Liver (tissue), 9 donors: ENCODE measurements around the gene TKTL1. TPM values are rescaled to one million over a fixed set of nuclear protein-coding genes. Genes with fewer than 3 reads are reported as not detected.

Experiments
- DNase-seq: peaks from one replicate; pipeline ENCODE4 v3.0.0-alpha.2; 2017; ENCODE audit warnings: low spot score
- H3K27ac ChIP-seq, 2 donors: one replicate each; pipeline ENCODE4 v1.7.0; 2013; ENCODE audit warnings: inconsistent platforms in 2 of 2, low read length in 2 of 2, control low read depth in 1 of 2, low read depth in 1 of 2, mild to moderate bottlenecking in 1 of 2
- H3K27me3 ChIP-seq, 4 donors: one replicate each; pipeline versions ENCODE4 v1.6.1 to v1.7.0; 2013; ENCODE audit warnings: low read length in 3 of 4, inconsistent platforms in 1 of 4, mild to moderate bottlenecking in 1 of 4, moderate library complexity in 1 of 4; ENCODE audit not compliant: control insufficient read depth in 4 of 4, insufficient read depth in 4 of 4
- H3K36me3 ChIP-seq, 4 donors: one replicate each; pipeline versions ENCODE4 v1.6.1 to v1.7.0; 2013; ENCODE audit warnings: low read length in 3 of 4, mild to moderate bottlenecking in 3 of 4, low read depth in 1 of 4, moderate library complexity in 1 of 4; ENCODE audit not compliant: control insufficient read depth in 4 of 4, insufficient read depth in 3 of 4
- H3K4me1 ChIP-seq, 4 donors: one replicate each; pipeline versions ENCODE4 v1.6.1 to v1.7.0; 2013; ENCODE audit warnings: low read length in 3 of 4, mild to moderate bottlenecking in 3 of 4, moderate library complexity in 1 of 4; ENCODE audit not compliant: control insufficient read depth in 4 of 4, insufficient read depth in 4 of 4
- H3K4me3 ChIP-seq, 3 donors: one replicate each; pipeline versions ENCODE4 v1.6.1 to v1.7.0; 2013; ENCODE audit warnings: low read length in 3 of 3, control low read depth in 1 of 3, low read depth in 1 of 3, mild to moderate bottlenecking in 1 of 3
- H3K9ac ChIP-seq, 2 donors: one replicate each; pipeline ENCODE4 v1.7.0; 2013; ENCODE audit warnings: low read length in 2 of 2, mild to moderate bottlenecking in 2 of 2, moderate library complexity in 2 of 2, control low read depth in 1 of 2, low read depth in 1 of 2
- H3K9me3 ChIP-seq, 4 donors: one replicate each; pipeline versions ENCODE4 v1.6.1 to v1.7.0; 2013; ENCODE audit warnings: low read length in 3 of 4; ENCODE audit not compliant: control insufficient read depth in 4 of 4
- EGR1 ChIP-seq, 2 donors: IDR thresholded peaks; 2 replicates each; pipeline ENCODE4 v1.6.1; 2016 to 2018; ENCODE audit warnings: antibody characterized with exemption in 2 of 2, low read depth in 2 of 2
- FOXA1 ChIP-seq: IDR thresholded peaks from 2 replicates; pipeline ENCODE4 v1.6.1; 2016; ENCODE audit warnings: antibody characterized with exemption
- FOXA2 ChIP-seq: IDR thresholded peaks from 2 replicates; pipeline ENCODE4 v1.6.1; 2016; ENCODE audit warnings: antibody characterized with exemption
- GABPA ChIP-seq, 2 donors: IDR thresholded peaks in 1 of 2; conservative IDR thresholded peaks in 1 of 2; 2 replicates each; pipeline ENCODE4 v1.6.1; 2016; ENCODE audit warnings: antibody characterized with exemption in 2 of 2, mild to moderate bottlenecking in 1 of 2, moderate library complexity in 1 of 2
- HNF4A ChIP-seq, 2 donors: conservative IDR thresholded peaks; 2 replicates each; pipeline ENCODE4 v1.6.1; 2016; ENCODE audit warnings: antibody characterized with exemption in 2 of 2, mild to moderate bottlenecking in 2 of 2
- HNF4G ChIP-seq: IDR thresholded peaks from 2 replicates; pipeline ENCODE4 v1.6.1; 2016; ENCODE audit warnings: antibody characterized with exemption
- JUND ChIP-seq, 2 donors: IDR thresholded peaks; 2 replicates each; pipeline ENCODE4 v1.6.1; 2016; ENCODE audit warnings: antibody characterized with exemption in 2 of 2
- MAX ChIP-seq: IDR thresholded peaks from 2 replicates; pipeline ENCODE4 v1.6.1; 2016; ENCODE audit warnings: antibody characterized with exemption
- NR2F2 ChIP-seq: IDR thresholded peaks from 2 replicates; pipeline ENCODE4 v1.6.1; 2016; ENCODE audit warnings: antibody characterized with exemption
- RAD21 ChIP-seq, 2 donors: IDR thresholded peaks; 2 replicates each; pipeline ENCODE4 v1.6.1; 2016; ENCODE audit warnings: antibody characterized with exemption in 2 of 2, mild to moderate bottlenecking in 2 of 2
- REST ChIP-seq: IDR thresholded peaks from 2 replicates; pipeline ENCODE4 v1.6.1; 2016; ENCODE audit warnings: antibody characterized with exemption, mild to moderate bottlenecking
- RXRA ChIP-seq, 2 donors: IDR thresholded peaks; 2 replicates each; pipeline ENCODE4 v1.6.1; 2017 to 2018; ENCODE audit warnings: antibody characterized with exemption in 2 of 2, mild to moderate bottlenecking in 1 of 2
- SP1 ChIP-seq: IDR thresholded peaks from 2 replicates; pipeline ENCODE4 v1.6.1; 2018; ENCODE audit warnings: antibody characterized with exemption, mild to moderate bottlenecking
- TAF1 ChIP-seq: conservative IDR thresholded peaks from 2 replicates; pipeline ENCODE4 v1.6.1; 2016; ENCODE audit warnings: antibody characterized with exemption, mild to moderate bottlenecking
- YY1 ChIP-seq: IDR thresholded peaks from 2 replicates; pipeline ENCODE4 v1.6.1; 2016; ENCODE audit warnings: antibody characterized with exemption, mild to moderate bottlenecking
- ZBTB33 ChIP-seq: IDR thresholded peaks from 2 replicates; pipeline ENCODE4 v1.6.1; 2016; ENCODE audit warnings: antibody characterized with exemption
- WGBS: extraction: QIAGEN DNeasy Blood & Tissue Kit; methylation state at CpG from one replicate; pipeline ENCODE4 v1.1.7; 2013; 5-methylcytosine and 5-hydroxymethylcytosine counted together
- polyA plus RNA-seq, 2 donors: library from polyadenylated mRNA; stranded (reverse) in 1 of 2; unstranded in 1 of 2; fragments of 200-250 nt in 1 of 2; fragments of >200 nt in 1 of 2; fragmentation: Nextera tagmentation in 1 of 2; extraction: Ambion mirVana in 1 of 2; gene quantifications; one replicate each; pipeline versions ENCODE4 v1.2.1 to v1.2.3, GENCODE V29; 2013 to 2015
- total RNA-seq, 2 donors: library from RNA; depleted of rRNA; stranded (reverse); fragments of >200 nt; gene quantifications; one replicate each; pipeline ENCODE4 v1.2.3, GENCODE V29; 2014
- TF ChIP-seq, protein P1 (sequence below): IDR thresholded peaks from 2 replicates; pipeline ENCODE4 v1.6.1; 2016; ENCODE audit warnings: antibody characterized with exemption
- TF ChIP-seq, protein P2 (sequence below): fragments of 150-350 bp; IDR thresholded peaks from 2 replicates; pipeline ENCODE4 v1.5.1; 2017; ENCODE audit warnings: improper control_type of control experiment, low read depth, low read length; ENCODE audit not compliant: missing input control
- donor health status: healthy.
- donor health status: healthy.
- donor health status: healthy.
- donor health status: healthy.
- donor health status: healthy.

The TKTL1 gene
- total and polyA plus RNA-seq, 4 donors, result under 0.01 TPM; not detected in 3

GRCh38 chrX:154357205-154357604 lies 61.6 kb downstream of the TKTL1 start:
- H3K4me3 ChIP-seq, result no peak overlapping the region
- DNase-seq, result no peak
- H3K36me3 ChIP-seq, result peaks cover 0 to 7% (median 3%) of the 10 kb centered on the region in 4 donors
- 95% methylated on average over 27 of the region's 27 CpGs for WGBS
- H3K27ac ChIP-seq, result no peak overlapping the region
- TF ChIP-seq, protein P1, sequence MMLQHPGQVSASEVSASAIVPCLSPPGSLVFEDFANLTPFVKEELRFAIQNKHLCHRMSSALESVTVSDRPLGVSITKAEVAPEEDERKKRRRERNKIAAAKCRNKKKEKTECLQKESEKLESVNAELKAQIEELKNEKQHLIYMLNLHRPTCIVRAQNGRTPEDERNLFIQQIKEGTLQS, result no peak
- no peak for TF ChIP-seq NR2F2
- TF ChIP-seq ZBTB33, result no peak
- no peak for TF ChIP-seq REST
- no peak for TF ChIP-seq FOXA1
- no peak for TF ChIP-seq GABPA (IDR thresholded peaks at IDR 0.05 in 1 of 2, conservative IDR thresholded peaks at IDR 0.05 in 1 of 2)
- H3K4me1 ChIP-seq, result peaks cover 3 to 19% (median 8%) of the 10 kb centered on the region in 4 donors
- H3K9ac ChIP-seq, result no peak overlapping the region
- H3K9me3 ChIP-seq, result no peaks in the 10 kb centered on the region
- no peaks in the 10 kb centered on the region for H3K27me3 ChIP-seq

- peaks cover 0 to 7% (median 3%) of the 10 kb centered on the region in 4 donors for H3K36me3 ChIP-seq
- 93% methylated on average over 11 of the region's 11 CpGs for WGBS
Observed at GRCh38 chrX:154358011-154358410, 62.4 kb downstream of the TKTL1 start.

More at GRCh38 chrX:154358011-154358410, 62.4 kb downstream of the TKTL1 start:
- Histone ChIP-seq H3K27me3 (no peaks in the 10 kb centered on the region), H3K4me3 (no peak overlapping the region), H3K4me1 (peaks cover 3 to 19% (median 8%) of the 10 kb centered on the region in 4 donors), H3K9me3 (no peaks in the 10 kb centered on the region), H3K27ac (no peak overlapping the region), H3K9ac (no peak overlapping the region)
- no peak for TF ChIP-seq REST
- TF ChIP-seq NR2F2, result no peak
- no peak for TF ChIP-seq RAD21 (IDR thresholded peaks at IDR 0.05)
- TF ChIP-seq EGR1 (IDR thresholded peaks at IDR 0.05; ENCODE audit: low read depth in 2 of 2), result no peak
- no peak for TF ChIP-seq RXRA (IDR thresholded peaks at IDR 0.05)
- TF ChIP-seq ZBTB33, result no peak
- TF ChIP-seq, protein P2, sequence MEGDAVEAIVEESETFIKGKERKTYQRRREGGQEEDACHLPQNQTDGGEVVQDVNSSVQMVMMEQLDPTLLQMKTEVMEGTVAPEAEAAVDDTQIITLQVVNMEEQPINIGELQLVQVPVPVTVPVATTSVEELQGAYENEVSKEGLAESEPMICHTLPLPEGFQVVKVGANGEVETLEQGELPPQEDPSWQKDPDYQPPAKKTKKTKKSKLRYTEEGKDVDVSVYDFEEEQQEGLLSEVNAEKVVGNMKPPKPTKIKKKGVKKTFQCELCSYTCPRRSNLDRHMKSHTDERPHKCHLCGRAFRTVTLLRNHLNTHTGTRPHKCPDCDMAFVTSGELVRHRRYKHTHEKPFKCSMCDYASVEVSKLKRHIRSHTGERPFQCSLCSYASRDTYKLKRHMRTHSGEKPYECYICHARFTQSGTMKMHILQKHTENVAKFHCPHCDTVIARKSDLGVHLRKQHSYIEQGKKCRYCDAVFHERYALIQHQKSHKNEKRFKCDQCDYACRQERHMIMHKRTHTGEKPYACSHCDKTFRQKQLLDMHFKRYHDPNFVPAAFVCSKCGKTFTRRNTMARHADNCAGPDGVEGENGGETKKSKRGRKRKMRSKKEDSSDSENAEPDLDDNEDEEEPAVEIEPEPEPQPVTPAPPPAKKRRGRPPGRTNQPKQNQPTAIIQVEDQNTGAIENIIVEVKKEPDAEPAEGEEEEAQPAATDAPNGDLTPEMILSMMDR, result no peak
- TF ChIP-seq JUND (IDR thresholded peaks at IDR 0.05), result no peak
- no peak for TF ChIP-seq FOXA2
- no peak for TF ChIP-seq SP1
- no peak for TF ChIP-seq HNF4G
- TF ChIP-seq, protein P1, result no peak
- TF ChIP-seq TAF1, result no peak
- no peak for TF ChIP-seq MAX
- TF ChIP-seq FOXA1, result no peak
- no peak for TF ChIP-seq HNF4A (conservative IDR thresholded peaks at IDR 0.05)
- no peak for TF ChIP-seq YY1
- no peak for DNase-seq
